ENCODE data around the gene VOPP1. TPM values are rescaled to one million over a fixed set of nuclear protein-coding genes. Genes with fewer than 3 reads are reported as not detected.

VOPP1 gene
- total and polyA plus RNA-seq, 7 donors: 16.3 to 45.7 (median 29.7) TPM

DNA sequence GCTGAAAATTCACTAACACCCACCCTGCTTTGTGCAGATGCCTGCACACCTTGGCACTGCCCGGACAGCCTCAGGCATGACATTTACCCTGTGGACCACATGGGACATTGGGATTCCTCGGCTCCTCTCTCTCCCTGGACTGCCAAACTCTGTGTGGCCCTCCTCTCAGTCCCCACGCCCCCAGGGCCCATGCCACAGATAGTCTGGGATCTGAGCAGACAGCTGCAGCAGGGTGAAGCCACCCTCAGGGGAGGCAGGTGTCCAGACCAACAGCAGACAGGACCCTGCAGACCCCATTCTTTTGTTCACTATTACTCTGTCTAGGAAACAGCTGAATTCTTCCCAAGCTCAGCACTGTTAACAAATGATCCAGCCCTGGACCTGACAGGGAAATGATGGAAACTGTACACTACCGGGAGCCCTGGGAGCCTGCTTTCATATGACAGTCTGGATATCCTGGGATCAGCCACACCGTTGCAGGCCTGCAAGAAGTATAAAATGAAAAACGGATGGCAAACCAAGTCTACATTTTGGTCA is 83.4 kb downstream of the VOPP1 start:
- no peak overlapping the region for H3K4me3 ChIP-seq
- H3K27me3 ChIP-seq (ENCODE audit: insufficient read depth in 3 of 3, low read length in 2 of 3): no peaks in the 10 kb centered on the region
- H3K9me3 ChIP-seq: no peaks in the 10 kb centered on the region
- intact Hi-C loops (cut with DNase I): no loop called here
- H3K27ac ChIP-seq: no peak overlapping the region
- H3K36me3 ChIP-seq (ENCODE audit: insufficient read depth in 1 of 2, low read depth in 1 of 2): peaks cover 2 to 66% of the 10 kb centered on the region in 2 donors
- TF ChIP-seq, protein P1, sequence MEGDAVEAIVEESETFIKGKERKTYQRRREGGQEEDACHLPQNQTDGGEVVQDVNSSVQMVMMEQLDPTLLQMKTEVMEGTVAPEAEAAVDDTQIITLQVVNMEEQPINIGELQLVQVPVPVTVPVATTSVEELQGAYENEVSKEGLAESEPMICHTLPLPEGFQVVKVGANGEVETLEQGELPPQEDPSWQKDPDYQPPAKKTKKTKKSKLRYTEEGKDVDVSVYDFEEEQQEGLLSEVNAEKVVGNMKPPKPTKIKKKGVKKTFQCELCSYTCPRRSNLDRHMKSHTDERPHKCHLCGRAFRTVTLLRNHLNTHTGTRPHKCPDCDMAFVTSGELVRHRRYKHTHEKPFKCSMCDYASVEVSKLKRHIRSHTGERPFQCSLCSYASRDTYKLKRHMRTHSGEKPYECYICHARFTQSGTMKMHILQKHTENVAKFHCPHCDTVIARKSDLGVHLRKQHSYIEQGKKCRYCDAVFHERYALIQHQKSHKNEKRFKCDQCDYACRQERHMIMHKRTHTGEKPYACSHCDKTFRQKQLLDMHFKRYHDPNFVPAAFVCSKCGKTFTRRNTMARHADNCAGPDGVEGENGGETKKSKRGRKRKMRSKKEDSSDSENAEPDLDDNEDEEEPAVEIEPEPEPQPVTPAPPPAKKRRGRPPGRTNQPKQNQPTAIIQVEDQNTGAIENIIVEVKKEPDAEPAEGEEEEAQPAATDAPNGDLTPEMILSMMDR (IDR thresholded peaks at IDR 0.05): no peak
- DNase-seq (no peak), ATAC-seq (no peak)
- H3K4me1 ChIP-seq: no peaks in the 10 kb centered on the region
- WGBS, 3 donors: 89 to 91% (median 91%) methylated on average over 6 of the region's 6 CpGs

DNA sequence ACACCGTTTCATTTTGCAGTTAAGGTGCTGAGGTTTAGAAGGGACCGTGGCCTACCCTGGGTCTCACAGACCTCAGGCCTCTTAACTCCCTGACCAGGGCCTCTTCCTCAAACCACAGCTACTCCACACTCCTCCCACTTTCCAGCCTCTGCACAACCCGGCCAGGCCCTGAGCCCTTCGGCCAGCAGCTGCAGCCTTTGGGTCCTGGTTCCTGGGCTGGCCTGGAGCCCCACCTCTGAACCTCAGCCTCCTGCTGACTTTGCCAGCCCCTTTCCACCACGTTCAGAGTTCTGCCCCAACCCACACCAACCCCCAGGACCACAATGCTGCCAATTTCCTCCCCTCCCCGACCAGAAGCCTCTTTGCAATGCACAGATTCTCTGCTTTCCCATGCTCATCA is 84.1 kb downstream of the VOPP1 start:
- DNase-seq (no peak), ATAC-seq (no peak)
- intact Hi-C loops (cut with DNase I): no loop called here
- H3K36me3 ChIP-seq (ENCODE audit: insufficient read depth in 1 of 2, low read depth in 1 of 2): peaks cover 2 to 66% of the 10 kb centered on the region in 2 donors
- 64 to 84% (median 71%) methylated on average over 6 of the region's 6 CpGs for WGBS, 3 donors
- no peak overlapping the region for H3K4me3 ChIP-seq
- no peaks in the 10 kb centered on the region for H3K27me3 ChIP-seq (ENCODE audit: insufficient read depth in 3 of 3, low read length in 2 of 3)
- TF ChIP-seq, protein P1 (IDR thresholded peaks at IDR 0.05): no peak
- H3K27ac ChIP-seq: no peak overlapping the region
- no peaks in the 10 kb centered on the region for H3K4me1 ChIP-seq
- H3K9me3 ChIP-seq: no peaks in the 10 kb centered on the region

- no peak for DNase-seq
- TF ChIP-seq, protein P1 (IDR thresholded peaks at IDR 0.05): no peak
- ATAC-seq: peak; percentile 36 to 63 (median 58)
- intact Hi-C loops (cut with DNase I): no loop called here
- H3K9me3 ChIP-seq: no peaks in the 10 kb centered on the region
- 84 to 87% (median 85%) methylated on average over 7 of the region's 7 CpGs for WGBS, 3 donors
- no peak overlapping the region for H3K27ac ChIP-seq
- H3K27me3 ChIP-seq (ENCODE audit: insufficient read depth in 3 of 3, low read length in 2 of 3): no peaks in the 10 kb centered on the region
- no peaks in the 10 kb centered on the region for H3K4me1 ChIP-seq
- H3K4me3 ChIP-seq: no peak overlapping the region
- peaks cover 2 to 54% of the 10 kb centered on the region in 2 donors for H3K36me3 ChIP-seq (ENCODE audit: insufficient read depth in 1 of 2, low read depth in 1 of 2)
Measured at GRCh38 chr7:55486991-55487390, 85.3 kb downstream of the VOPP1 start.

GRCh38 chr7:55486192-55486590 is 86.1 kb downstream of the VOPP1 start:
- Histone ChIP-seq H3K27ac (no peak overlapping the region), H3K27me3 (ENCODE audit: insufficient read depth in 3 of 3, low read length in 2 of 3) (no peaks in the 10 kb centered on the region), H3K4me3 (no peak overlapping the region), H3K4me1 (no peaks in the 10 kb centered on the region), H3K36me3 (ENCODE audit: insufficient read depth in 1 of 2, low read depth in 1 of 2) (peaks cover under 1 to 46% of the 10 kb centered on the region in 2 donors), H3K9me3 (no peaks in the 10 kb centered on the region)
- 68 to 89% (median 82%) methylated on average over 4 to 5 of the region's 5 CpGs for WGBS, 3 donors
- ATAC-seq: no peak
- DNase-seq: no peak
- TF ChIP-seq, protein P1 (IDR thresholded peaks at IDR 0.05): no peak
- intact Hi-C loops (cut with DNase I): no loop called here

Measured in psoas muscle (tissue), 8 donors.